ENCODE measurements around the gene OARD1.

DNA sequence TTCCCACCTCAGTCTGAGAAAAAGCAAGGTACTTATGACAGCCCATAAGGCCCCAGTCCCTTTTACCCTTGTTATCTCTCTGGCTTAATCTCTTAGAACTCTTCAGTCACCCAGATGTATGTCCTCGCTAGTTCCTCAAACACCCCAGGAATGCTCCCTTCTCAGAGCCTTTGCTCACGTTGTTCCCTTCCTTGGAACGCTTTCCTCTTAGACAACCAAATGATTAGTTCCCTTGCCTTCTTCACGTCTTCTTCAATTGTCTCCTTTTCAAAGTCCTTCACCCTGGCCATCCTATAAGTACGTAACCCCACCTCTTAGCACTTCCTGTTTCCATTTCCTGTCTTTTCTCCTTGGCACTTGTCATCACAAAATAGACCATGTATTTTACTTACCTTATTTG lies 20.3 kb downstream of the OARD1 start:
- TF ChIP-seq, protein P1, sequence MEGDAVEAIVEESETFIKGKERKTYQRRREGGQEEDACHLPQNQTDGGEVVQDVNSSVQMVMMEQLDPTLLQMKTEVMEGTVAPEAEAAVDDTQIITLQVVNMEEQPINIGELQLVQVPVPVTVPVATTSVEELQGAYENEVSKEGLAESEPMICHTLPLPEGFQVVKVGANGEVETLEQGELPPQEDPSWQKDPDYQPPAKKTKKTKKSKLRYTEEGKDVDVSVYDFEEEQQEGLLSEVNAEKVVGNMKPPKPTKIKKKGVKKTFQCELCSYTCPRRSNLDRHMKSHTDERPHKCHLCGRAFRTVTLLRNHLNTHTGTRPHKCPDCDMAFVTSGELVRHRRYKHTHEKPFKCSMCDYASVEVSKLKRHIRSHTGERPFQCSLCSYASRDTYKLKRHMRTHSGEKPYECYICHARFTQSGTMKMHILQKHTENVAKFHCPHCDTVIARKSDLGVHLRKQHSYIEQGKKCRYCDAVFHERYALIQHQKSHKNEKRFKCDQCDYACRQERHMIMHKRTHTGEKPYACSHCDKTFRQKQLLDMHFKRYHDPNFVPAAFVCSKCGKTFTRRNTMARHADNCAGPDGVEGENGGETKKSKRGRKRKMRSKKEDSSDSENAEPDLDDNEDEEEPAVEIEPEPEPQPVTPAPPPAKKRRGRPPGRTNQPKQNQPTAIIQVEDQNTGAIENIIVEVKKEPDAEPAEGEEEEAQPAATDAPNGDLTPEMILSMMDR (IDR thresholded peaks at IDR 0.05; ENCODE audit: insufficient read depth, low read length, poor library complexity, severe bottlenecking), result no peak
- TF ChIP-seq EZH2phosphoT487 (conservative IDR thresholded peaks at IDR 0.05; ENCODE audit: low read length), result no peak

Measured in SU-DHL-6 (cell line).